H1 (cell line): ENCODE measurements around the gene LAMA3. TPM values are rescaled to one million over a fixed set of nuclear protein-coding genes. Genes with fewer than 3 reads are reported as not detected.

Experiments used
- CTCF ChIA-PET: fragments of 300-600 bp; sonication (Branson Sonifier 250); formaldehyde crosslinking; loops from one replicate; lab custom pipeline; 2021; ENCODE audit not compliant: partially characterized antibody; lab: Charles Lee
- POLR2A ChIA-PET: fragments of 300-600 bp; sonication (Branson Sonifier 250); formaldehyde crosslinking; loops from one replicate; lab custom pipeline; 2021; ENCODE audit warnings: inconsistent platforms; ENCODE audit not compliant: partially characterized antibody; lab: Charles Lee
- DNase-seq, 2 experiments: peaks; one replicate each; pipeline versions ENCODE4 v3.0.0 to v3.0.0-alpha.2; 2010 to 2022; ENCODE audit warnings: low spot score in 2 of 2, low read depth in 1 of 2, mixed read lengths in 1 of 2
- FAIRE-seq: peaks from 2 replicates; lab custom pipeline; 2011; peaks lifted over from hg19 to GRCh38; lab: Jason Lieb, UNC
- H2AFZ ChIP-seq: 2 replicates; pipeline ENCODE4 v1.8.1; 2012; ENCODE audit warnings: low read length, inconsistent platforms
- H2AK5ac ChIP-seq: 2 replicates; pipeline ENCODE4 v1.6.1; 2013; ENCODE audit warnings: low read depth, low read length
- H2BK120ac ChIP-seq: replicated peaks from 2 replicates; pipeline ENCODE3; 2013; ENCODE audit warnings: low read depth, low read length, inconsistent platforms
- H2BK12ac ChIP-seq: 2 replicates; pipeline ENCODE4 v1.6.1; 2013; ENCODE audit warnings: low read depth, low read length
- H2BK15ac ChIP-seq: 2 replicates; pipeline ENCODE4 v1.6.1; 2013; ENCODE audit warnings: low read length
- H2BK20ac ChIP-seq: 2 replicates; pipeline ENCODE4 v1.6.1; 2013; ENCODE audit warnings: low read length
- H2BK5ac ChIP-seq: 2 replicates; pipeline ENCODE4 v1.6.1; 2013; ENCODE audit warnings: low read depth, low read length
- H3K14ac ChIP-seq: 2 replicates; pipeline ENCODE4 v1.6.1; 2013; ENCODE audit warnings: inconsistent platforms; ENCODE audit not compliant: insufficient read length
- H3K18ac ChIP-seq: 2 replicates; pipeline ENCODE4 v1.6.1; 2013; ENCODE audit warnings: low read length; ENCODE audit errors: extremely low read depth
- H3K23ac ChIP-seq: 2 replicates; pipeline ENCODE4 v1.6.1; 2013; ENCODE audit warnings: inconsistent platforms; ENCODE audit not compliant: insufficient read length
- H3K23me2 ChIP-seq: 2 replicates; pipeline ENCODE4 v1.6.1; 2013; ENCODE audit warnings: low read depth, low read length
- H3K27ac ChIP-seq: 2 replicates; pipeline ENCODE4 v1.6.1; 2011; ENCODE audit warnings: low read depth, low read length, inconsistent platforms
- H3K27me3 ChIP-seq, 4 experiments: replicated peaks in 1 of 4; 1 replicate in 1 of 4; 2 replicates in 3 of 4; pipeline versions ENCODE4 v1.6.1 to v1.8.1; 2011 to 2013; ENCODE audit warnings: low read length in 3 of 4, mild to moderate bottlenecking in 3 of 4, inconsistent platforms in 2 of 4, mixed read lengths in 2 of 4, moderate library complexity in 1 of 4; ENCODE audit not compliant: control insufficient read depth in 3 of 4, insufficient read depth in 3 of 4; ENCODE audit errors: extremely low read depth in 1 of 4
- H3K36me3 ChIP-seq, 4 experiments: 2 replicates each; pipeline versions ENCODE4 v1.6.1 to v1.8.1; 2011 to 2013; ENCODE audit warnings: mild to moderate bottlenecking in 4 of 4, low read length in 3 of 4, moderate library complexity in 2 of 4, control low read depth in 1 of 4, inconsistent platforms in 1 of 4; ENCODE audit not compliant: insufficient read depth in 4 of 4, control insufficient read depth in 2 of 4
- H3K4ac ChIP-seq: replicated peaks from 2 replicates; pipeline ENCODE3; 2013; ENCODE audit warnings: low read length, low read depth, mixed read lengths, inconsistent platforms; ENCODE audit not compliant: insufficient read length
- H3K4me1 ChIP-seq, 4 experiments: replicated peaks in 1 of 4; 1 replicate in 1 of 4; 2 replicates in 3 of 4; pipeline versions ENCODE4 v1.6.1 to v1.8.1; 2011 to 2013; ENCODE audit warnings: low read length in 3 of 4, inconsistent platforms in 2 of 4, mixed read lengths in 1 of 4; ENCODE audit not compliant: insufficient read depth in 4 of 4, control insufficient read depth in 3 of 4
- H3K4me2 ChIP-seq, 2 experiments: 2 replicates each; pipeline versions ENCODE4 v1.6.1 to v1.8.1; 2011 to 2013; ENCODE audit warnings: low read depth in 2 of 2, low read length in 2 of 2, control low read depth in 1 of 2, inconsistent platforms in 1 of 2, mild to moderate bottlenecking in 1 of 2; ENCODE audit not compliant: insufficient read depth in 1 of 2
- H3K4me3 ChIP-seq, 4 experiments: fragments of 200-600, 300-600 bp in 1 of 4; sonication (generic), shearing (Covaris generic), sonication (Bioruptor Twin) in 1 of 4; 2 replicates each; pipeline versions ENCODE4 v1.5.1 to v1.8.1; 2011 to 2016; ENCODE audit warnings: low read length in 4 of 4, low read depth in 3 of 4, control low read depth in 2 of 4, inconsistent platforms in 2 of 4, mild to moderate bottlenecking in 2 of 4, mixed read lengths in 1 of 4, moderate library complexity in 1 of 4; ENCODE audit not compliant: insufficient read depth in 2 of 4; ENCODE audit errors: extremely low read depth in 1 of 4
- H3K56ac ChIP-seq: replicated peaks from 2 replicates; pipeline ENCODE3; 2013; ENCODE audit warnings: low read depth, mild to moderate bottlenecking, mixed read lengths, low read length, inconsistent platforms; ENCODE audit not compliant: insufficient read length
- H3K79me1 ChIP-seq: 2 replicates; pipeline ENCODE4 v1.6.1; 2013; ENCODE audit warnings: low read depth, low read length, control low read depth
- H3K79me2 ChIP-seq, 2 experiments: 2 replicates each; pipeline versions ENCODE4 v1.6.1 to v1.8.1; 2012 to 2013; ENCODE audit warnings: low read length in 2 of 2, mild to moderate bottlenecking in 2 of 2, inconsistent platforms in 1 of 2; ENCODE audit not compliant: insufficient read depth in 2 of 2, control insufficient read depth in 1 of 2
- H3K9ac ChIP-seq, 4 experiments: replicated peaks in 1 of 4; 1 replicate in 1 of 4; 2 replicates in 3 of 4; pipeline versions ENCODE4 v1.6.1 to v1.8.1; 2011 to 2013; ENCODE audit warnings: low read depth in 3 of 4, low read length in 3 of 4, control low read depth in 2 of 4, mild to moderate bottlenecking in 2 of 4, moderate library complexity in 2 of 4, inconsistent platforms in 1 of 4; ENCODE audit errors: extremely low read depth in 1 of 4
- H3K9me3 ChIP-seq, 2 experiments: 2 replicates each; pipeline versions ENCODE4 v1.6.1 to v1.8.1; 2012 to 2013; ENCODE audit warnings: mild to moderate bottlenecking in 2 of 2, moderate library complexity in 2 of 2, control low read depth in 1 of 2, inconsistent platforms in 1 of 2, low read depth in 1 of 2, low read length in 1 of 2, mixed read lengths in 1 of 2; ENCODE audit not compliant: insufficient read depth in 2 of 2
- H4K20me1 ChIP-seq, 2 experiments: replicated peaks in 1 of 2; 2 replicates each; pipeline versions ENCODE3 to v1.8.1; 2011 to 2013; ENCODE audit warnings: inconsistent platforms in 2 of 2, low read length in 2 of 2, mild to moderate bottlenecking in 1 of 2; ENCODE audit not compliant: insufficient read depth in 2 of 2, control insufficient read depth in 1 of 2
- H4K5ac ChIP-seq: 2 replicates; pipeline ENCODE4 v1.6.1; 2013; ENCODE audit warnings: low read length, low read depth, mixed read lengths, inconsistent platforms; ENCODE audit not compliant: insufficient read length
- H4K8ac ChIP-seq: 2 replicates; pipeline ENCODE4 v1.8.0; 2013; ENCODE audit warnings: mild to moderate bottlenecking, moderate library complexity, low read length, inconsistent platforms; ENCODE audit not compliant: insufficient read depth; ENCODE audit errors: extremely low read depth
- H4K91ac ChIP-seq: replicated peaks from 2 replicates; pipeline ENCODE3; 2013; ENCODE audit warnings: low read length, mixed read lengths, inconsistent platforms; ENCODE audit not compliant: insufficient read length
- BRCA1 ChIP-seq: IDR thresholded peaks from 2 replicates; pipeline ENCODE4 v1.6.1; 2012; ENCODE audit warnings: low read depth, low read length, improper control_type of control experiment
- SIN3A ChIP-seq, 2 experiments: IDR thresholded peaks in 1 of 2; conservative IDR thresholded peaks in 1 of 2; 2 replicates each; pipeline ENCODE4 v1.6.1; 2011 to 2012; ENCODE audit warnings: low read length in 2 of 2, improper control_type of control experiment in 1 of 2, low read depth in 1 of 2, mild to moderate bottlenecking in 1 of 2
- SIRT6 ChIP-seq: IDR thresholded peaks from one replicate; pipeline ENCODE4 v1.7.1; 2012; ENCODE audit warnings: low read length, inconsistent platforms
- YY1 ChIP-seq: IDR thresholded peaks from 2 replicates; pipeline ENCODE4 v1.6.1; 2011; ENCODE audit warnings: low read depth, mild to moderate bottlenecking, low read length
- WGBS, 2 experiments: shearing (Covaris generic) in 1 of 2; methylation state at CpG; one replicate each; pipeline versions ENCODE4 v1.1.6 to v1.1.7; 2013 to 2015; ENCODE audit warnings: low lambda C conversion rate in 2 of 2, mixed read lengths in 2 of 2, inconsistent platforms in 1 of 2, low coverage in 1 of 2, missing lambda C conversion rate in 1 of 2; ENCODE audit not compliant: insufficient replicate concordance in 2 of 2, insufficient coverage in 1 of 2, insufficient read length in 1 of 2; ENCODE audit errors: extremely low coverage in 1 of 2, missing lambda C conversion rate in 1 of 2; 5-methylcytosine and 5-hydroxymethylcytosine counted together
- polyA plus RNA-seq, 7 experiments: library from polyadenylated mRNA; depleted of rRNA in 3 of 7; stranded (reverse) in 5 of 7; unstranded in 2 of 7; fragments of >200 nt in 5 of 7; fragments of 200-250 nt in 2 of 7; gene quantifications; 1 replicate in 5 of 7; 2 replicates in 1 of 7; 4 replicates in 1 of 7; pipeline versions ENCODE4 v1.2.1 to v1.2.3, GENCODE V29; 2011 to 2013; ENCODE audit warnings: missing spikeins in 2 of 7, mixed read lengths in 2 of 7
- total RNA-seq: library from RNA; stranded (reverse); fragmentation: NEBNext Ultra II Directional; extraction: Animal tissue kit (Norgen Biotek cat#: 25700); gene quantifications from 2 replicates; pipeline ENCODE4 v1.2.1, GENCODE V29; 2021
- TF ChIP-seq, protein P1 (sequence below): IDR thresholded peaks from 2 replicates; pipeline ENCODE4 v1.6.1; 2011; ENCODE audit warnings: low read length, improper control_type of control experiment

LAMA3 gene
- total and polyA plus RNA-seq, 2 of the 8 experiments (the other 6 are each of a cell fraction or from before 2014, with no cell fraction given) = 0.76 to 5.0 TPM

DNA sequence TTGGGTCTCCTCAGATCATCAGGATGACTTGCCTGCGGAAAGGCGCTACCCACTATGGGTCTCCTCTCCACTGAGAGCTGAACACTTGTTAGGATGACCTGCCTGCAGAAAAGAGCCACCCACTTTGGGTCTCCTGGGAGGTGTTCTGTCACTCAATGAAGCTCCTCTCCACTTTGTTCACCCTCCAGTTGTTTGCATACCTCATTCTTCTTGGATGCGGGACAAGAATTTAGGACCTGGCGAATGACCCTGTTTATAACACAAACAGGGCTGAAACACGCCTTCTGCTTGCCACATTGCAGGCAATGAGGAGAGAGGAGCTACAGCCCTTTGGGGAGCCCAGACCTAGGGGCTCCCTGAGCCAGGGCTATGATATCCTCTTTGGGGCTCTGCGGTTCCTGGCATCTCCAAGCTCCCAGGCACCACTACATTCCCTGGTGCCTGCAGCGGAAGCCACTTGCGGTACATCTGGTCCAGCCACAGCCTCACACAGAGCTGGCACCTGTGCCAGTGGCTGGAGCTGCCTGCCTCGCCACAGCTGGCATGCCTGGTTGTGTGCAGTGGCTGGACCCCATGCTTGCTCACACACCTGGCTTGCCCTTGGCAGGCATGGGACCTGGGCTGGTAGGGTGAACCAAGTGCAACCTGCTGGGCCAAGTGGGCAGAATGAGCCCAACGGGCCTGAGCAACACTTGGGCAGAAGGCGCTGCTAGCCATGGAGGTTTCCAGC is 47.2 kb upstream of the LAMA3 start:
- Histone ChIP-seq H3K9me3 (no peaks in the 10 kb centered on the region), H3K27ac (no peak overlapping the region), H3K79me2 (no peaks in the 10 kb centered on the region), H3K18ac (no peak overlapping the region), H4K8ac (0 out of 2 replicates have a peak overlapping the region, but pooled peaks have one; percentile 42), H3K9ac (no peak overlapping the region), H3K56ac (no peak overlapping the region), H2BK15ac (no peak overlapping the region), H3K27me3 (no peaks in the 10 kb centered on the region), H3K79me1 (no peaks in the 10 kb centered on the region), H2BK5ac (no peak overlapping the region), H2AFZ (no peak overlapping the region), H4K5ac (no peak overlapping the region), H2BK20ac (no peak overlapping the region), H3K36me3 (no peaks in the 10 kb centered on the region), H3K4me1 (peaks cover 0 to 2% (median 0%) of the 10 kb centered on the region in 4 experiments; a peak in 1 of 7 replicates), H3K4ac (no peak overlapping the region), H4K20me1 (no peaks in the 10 kb centered on the region), H3K4me2 (no peak overlapping the region), H4K91ac (no peak overlapping the region), H3K4me3 (no peak overlapping the region), H3K23ac (no peak overlapping the region), H2BK120ac (no peak overlapping the region), H3K23me2 (no peaks in the 10 kb centered on the region), H2BK12ac (no peak overlapping the region; the same call in 1 of the 2 replicates), H2AK5ac (no peak overlapping the region), H3K14ac (no peak overlapping the region)
- ChIA-PET CTCF (interaction anchor here (0.7 to 4.8 kb wide), 4 partner anchors 9 to 61 kb away, joined by 3 to 27 read pairs (median 4); no protein-coding TSS in a partner anchor), POLR2A (interaction anchor here (0.8 to 1.2 kb wide), 2 partner anchors 95 to 339 kb away, joined by 3 read pairs; no protein-coding TSS in a partner anchor)
- FAIRE-seq (no peak), DNase-seq (no peak)
- WGBS, 2 experiments = 91% methylated on average over 11 of the region's 11 CpGs; no CpG with 5 or more reads in 1 of the 2 experiments
- no peak for TF ChIP-seq SIRT6
- no peak for TF ChIP-seq YY1
- no peak for TF ChIP-seq BRCA1
- no peak for TF ChIP-seq SIN3A (conservative IDR thresholded peaks at IDR 0.05 in 1 of 2, IDR thresholded peaks at IDR 0.05 in 1 of 2; ENCODE audit: low read depth in 1 of 2, low read length in 2 of 2)
- TF ChIP-seq, protein P1, sequence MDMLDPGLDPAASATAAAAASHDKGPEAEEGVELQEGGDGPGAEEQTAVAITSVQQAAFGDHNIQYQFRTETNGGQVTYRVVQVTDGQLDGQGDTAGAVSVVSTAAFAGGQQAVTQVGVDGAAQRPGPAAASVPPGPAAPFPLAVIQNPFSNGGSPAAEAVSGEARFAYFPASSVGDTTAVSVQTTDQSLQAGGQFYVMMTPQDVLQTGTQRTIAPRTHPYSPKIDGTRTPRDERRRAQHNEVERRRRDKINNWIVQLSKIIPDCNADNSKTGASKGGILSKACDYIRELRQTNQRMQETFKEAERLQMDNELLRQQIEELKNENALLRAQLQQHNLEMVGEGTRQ = no peak
